ENCODE results near the gene RAI1. TPM values are rescaled to one million over a fixed set of nuclear protein-coding genes. Genes with fewer than 3 reads are reported as not detected.

The RAI1 gene
- total RNA-seq, 3 donors from 2014 or later: 12.9 to 29.2 (median 17.0) TPM

- Histone ChIP-seq H3K36me3 (ENCODE audit: low read depth) (no peaks in the 10 kb centered on the region), H3K4me3 (no peak overlapping the region), H3K9me3 (no peaks in the 10 kb centered on the region), H3K4me1 (ENCODE audit: low read depth) (peaks cover 5% of the 10 kb centered on the region)
- TF ChIP-seq CTCF (IDR thresholded peaks at IDR 0.05): no peak
- intact Hi-C loops (cut with DNase I, micrococcal nuclease): no loop called here
- no peak for DNase-seq
- ATAC-seq: no peak
These were observed 39.9 kb downstream of the RAI1 start for GRCh38 chr17:17721140-17721668.

GRCh38 chr17:17722081-17722905 lies 41.0 kb downstream of the RAI1 start:
- no peaks in the 10 kb centered on the region for H3K36me3 ChIP-seq (ENCODE audit: low read depth)

GRCh38 chr17:17722906-17723353 lies 41.7 kb downstream of the RAI1 start:
- Histone ChIP-seq H3K4me1 (ENCODE audit: low read depth) (peaks cover 5% of the 10 kb centered on the region), H3K36me3 (ENCODE audit: low read depth) (no peaks in the 10 kb centered on the region), H3K9me3 (no peaks in the 10 kb centered on the region), H3K4me3 (no peak overlapping the region)
- TF ChIP-seq CTCF (IDR thresholded peaks at IDR 0.05): no peak
- ATAC-seq: no peak
- no peak for DNase-seq
- intact Hi-C loops (cut with DNase I, micrococcal nuclease): no loop called here

More at GRCh38 chr17:17722081-17722905, 41.0 kb downstream of the RAI1 start:
- DNase-seq (no peak), ATAC-seq (no peak)
- intact Hi-C loops (cut with DNase I, micrococcal nuclease): no loop called here
- TF ChIP-seq CTCF (IDR thresholded peaks at IDR 0.05): no peak
- no peaks in the 10 kb centered on the region for H3K9me3 ChIP-seq
- H3K4me3 ChIP-seq: no peak overlapping the region
- peaks cover 5% of the 10 kb centered on the region for H3K4me1 ChIP-seq (ENCODE audit: low read depth)

- DNase-seq (no peak), ATAC-seq (peak; percentile 27)
These were observed 42.4 kb downstream of the RAI1 start for GRCh38 chr17:17723354-17724261.

More at GRCh38 chr17:17723354-17724261, 42.4 kb downstream of the RAI1 start:
- Histone ChIP-seq H3K36me3 (ENCODE audit: low read depth) (no peaks in the 10 kb centered on the region), H3K9me3 (no peaks in the 10 kb centered on the region), H3K4me3 (no peak overlapping the region), H3K4me1 (ENCODE audit: low read depth) (peaks cover 5% of the 10 kb centered on the region)
- no peak for TF ChIP-seq CTCF (IDR thresholded peaks at IDR 0.05)
- intact Hi-C loops (cut with DNase I, micrococcal nuclease): no loop called here
